HG03175 (cell line): ENCODE measurements around the gene ITGB2.

Experiments
- ATAC-seq: cut with Tn5 transposase; IDR thresholded peaks from one replicate; pipeline ENCODE4 v1.9.1; 2021; ENCODE audit warnings: mild to moderate bottlenecking, moderate library complexity; ENCODE audit not compliant: unreplicated experiment

Gene ITGB2

GRCh38 chr21:44850905-44851657 lies 69.6 kb downstream of the ITGB2 start:
- no peak for ATAC-seq

DNA sequence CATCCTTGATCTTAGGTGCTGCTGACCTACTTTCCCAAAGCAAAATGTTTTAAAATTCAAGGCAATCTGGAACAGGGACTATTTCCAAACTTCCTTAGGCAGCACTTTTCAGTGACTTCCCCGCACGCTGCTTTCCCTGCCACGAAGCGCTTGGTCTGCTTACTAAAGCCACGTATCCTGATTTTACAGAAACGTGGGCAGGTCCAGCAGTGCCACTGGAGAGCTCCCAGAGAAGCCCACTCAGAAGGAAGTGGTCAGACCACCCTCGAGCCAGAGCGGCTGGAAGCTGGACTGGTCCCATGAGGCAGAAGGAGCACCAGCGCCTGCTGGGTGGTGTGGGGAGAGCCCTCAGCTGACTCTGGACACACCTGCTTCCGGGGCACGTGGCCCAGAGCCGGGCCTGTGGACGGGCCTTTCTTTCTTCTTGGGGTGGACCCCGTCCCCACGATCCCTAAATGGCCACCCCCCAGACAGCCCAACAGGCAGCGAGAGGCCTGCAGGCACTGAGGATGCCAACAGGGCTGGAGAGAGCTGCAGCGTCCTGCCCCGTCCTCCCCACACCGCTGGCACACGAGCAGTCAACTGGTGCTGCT lies 70.4 kb downstream of the ITGB2 start:
- no peak for ATAC-seq

DNA sequence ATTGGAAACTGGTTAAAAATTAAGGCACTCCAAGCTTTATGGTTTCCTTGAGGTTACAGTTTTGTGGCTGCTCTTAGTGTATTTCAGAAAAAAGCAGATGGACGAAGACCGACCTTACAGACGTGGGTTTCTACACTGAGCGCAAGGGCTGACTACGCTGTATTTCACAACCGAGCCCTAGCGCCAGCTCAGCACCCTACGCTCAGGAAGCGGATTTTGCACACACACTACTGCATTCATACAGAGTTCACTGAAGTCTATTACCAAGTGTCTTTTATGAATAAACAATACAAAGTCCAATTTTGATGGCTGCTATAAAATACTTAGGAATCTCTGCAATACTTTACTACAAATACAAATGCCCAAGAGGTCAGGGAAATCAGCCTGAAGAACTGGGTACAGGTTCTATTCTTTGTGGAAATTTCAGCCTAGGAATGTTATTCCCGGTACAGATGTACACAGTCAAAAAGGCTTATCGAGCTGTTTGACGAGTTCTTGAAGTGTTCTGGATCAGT lies 71.0 kb downstream of the ITGB2 start:
- no peak for ATAC-seq

DNA sequence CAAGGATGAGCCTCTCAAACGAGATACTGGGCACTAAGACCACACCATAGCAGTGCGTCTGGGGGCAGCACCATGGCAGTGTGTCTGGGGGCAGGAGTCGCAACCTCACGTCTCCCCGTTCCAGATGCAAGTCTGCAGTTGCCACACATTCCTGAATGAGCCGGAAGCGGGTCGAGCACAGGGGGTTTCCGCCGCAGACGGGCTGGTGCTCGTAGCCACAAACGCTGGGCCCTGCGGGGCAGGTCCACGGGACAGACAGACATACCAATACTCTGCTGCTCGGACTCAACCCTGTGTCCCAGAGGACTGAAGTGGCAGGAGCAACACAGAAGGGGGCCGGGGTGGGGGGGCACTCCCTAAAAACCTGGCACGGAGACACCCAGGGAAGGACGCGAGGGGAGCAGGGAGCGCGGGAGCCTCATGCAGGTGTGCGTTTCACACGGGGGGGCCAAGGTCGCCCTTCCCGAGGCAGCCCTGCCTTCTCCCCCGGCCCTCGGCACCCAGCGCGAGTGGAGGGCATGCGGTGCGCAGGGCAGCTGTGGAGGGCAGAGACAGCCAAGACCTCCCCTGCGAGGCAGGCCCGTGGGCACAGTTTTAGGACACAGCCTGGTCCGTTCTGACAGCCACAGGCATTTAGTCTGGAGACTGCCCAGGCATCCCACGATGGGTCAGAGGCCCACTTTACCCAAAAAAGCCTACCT lies 71.7 kb downstream of the ITGB2 start:
- no peak for ATAC-seq

DNA sequence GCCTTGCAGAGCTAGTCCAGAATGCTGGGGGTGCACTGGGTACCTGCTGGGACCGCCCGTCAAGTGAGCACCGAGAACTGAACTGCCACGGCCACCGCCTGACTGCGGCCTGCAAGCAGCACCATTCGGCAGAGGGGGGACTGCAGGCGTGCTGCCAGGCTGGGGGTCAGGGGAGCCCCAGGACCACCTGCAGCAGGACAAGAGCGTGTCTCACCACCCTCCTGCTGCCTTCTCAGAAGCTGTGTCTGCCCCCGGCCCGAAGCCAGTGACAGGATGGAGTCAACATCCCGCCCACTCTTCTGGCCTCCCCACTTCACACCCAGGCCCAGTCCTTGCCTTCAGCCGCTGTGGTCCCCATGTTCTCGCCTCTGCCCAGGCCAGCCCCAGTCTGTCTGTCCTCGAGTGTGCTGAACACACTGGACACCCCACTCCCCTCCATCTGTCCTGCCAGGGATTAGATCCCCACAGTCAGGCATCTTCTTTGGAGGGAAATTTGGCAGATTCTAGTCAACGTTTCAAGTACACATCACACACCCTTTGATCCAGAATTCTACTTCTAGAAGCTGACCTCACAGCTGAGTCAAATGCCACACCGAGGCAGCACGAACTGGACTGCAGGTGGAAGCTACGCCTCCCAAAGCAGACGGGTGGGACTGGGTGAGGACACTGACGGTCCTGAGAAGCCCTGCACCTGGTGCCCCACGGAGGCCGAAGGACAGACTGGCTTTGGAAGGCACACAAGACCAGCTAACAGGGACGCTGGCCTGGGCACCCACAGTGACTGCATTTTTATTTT lies 73.2 kb downstream of the ITGB2 start:
- ATAC-seq, result no peak

DNA sequence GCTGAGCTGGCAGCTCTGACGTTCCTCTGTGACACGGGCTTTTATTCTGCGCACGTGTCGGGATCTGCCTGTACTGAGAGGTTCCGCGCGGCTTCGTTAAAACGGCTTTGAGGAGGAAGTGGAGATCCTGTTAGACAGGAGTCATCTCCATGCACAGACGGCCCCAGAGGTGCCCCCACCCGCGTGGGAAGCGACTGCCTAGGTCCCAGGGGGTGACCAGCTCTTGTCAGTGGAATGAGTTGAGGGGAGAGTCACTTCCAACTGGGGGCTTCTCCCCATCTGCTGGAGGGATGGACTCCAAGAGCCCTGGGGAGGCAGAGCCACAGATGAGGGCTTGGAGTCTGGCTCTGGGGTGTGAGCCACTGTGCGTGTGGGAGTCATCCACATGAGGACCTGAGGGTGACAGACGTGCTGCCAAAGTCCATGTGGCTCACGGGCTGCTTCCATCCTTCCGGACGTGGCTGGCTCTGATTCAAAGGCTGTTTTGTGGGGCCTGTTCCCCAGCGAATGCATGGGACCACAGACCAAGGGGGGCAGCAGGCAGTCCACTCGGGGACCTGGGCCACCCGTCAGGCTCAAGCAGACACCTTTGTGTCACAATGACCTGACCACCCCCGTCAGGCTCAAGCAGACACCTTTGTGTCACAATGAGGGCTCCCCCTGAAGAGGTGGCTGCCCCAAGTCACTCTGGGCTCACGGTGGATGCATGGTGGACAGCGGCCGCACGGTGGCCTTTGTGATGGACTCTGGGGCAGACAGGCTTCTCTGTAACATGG lies 74.0 kb downstream of the ITGB2 start:
- ATAC-seq, result no peak

DNA sequence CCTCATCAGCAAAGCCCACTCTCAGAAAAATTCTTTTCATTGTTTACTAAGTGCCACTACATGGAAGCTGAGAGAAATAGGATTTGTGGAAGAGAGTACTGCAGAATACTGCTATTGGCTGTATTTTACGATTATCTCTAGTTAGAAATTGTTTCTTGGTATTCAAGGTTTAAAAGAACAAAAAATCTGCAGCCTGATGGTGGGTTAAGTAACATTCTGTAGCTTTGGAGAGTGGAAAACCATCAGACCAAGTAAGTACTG lies 74.5 kb downstream of the ITGB2 start:
- no peak for ATAC-seq

GRCh38 chr21:44845418-44846223 lies 75.1 kb downstream of the ITGB2 start:
- peak; percentile 52 for ATAC-seq

DNA sequence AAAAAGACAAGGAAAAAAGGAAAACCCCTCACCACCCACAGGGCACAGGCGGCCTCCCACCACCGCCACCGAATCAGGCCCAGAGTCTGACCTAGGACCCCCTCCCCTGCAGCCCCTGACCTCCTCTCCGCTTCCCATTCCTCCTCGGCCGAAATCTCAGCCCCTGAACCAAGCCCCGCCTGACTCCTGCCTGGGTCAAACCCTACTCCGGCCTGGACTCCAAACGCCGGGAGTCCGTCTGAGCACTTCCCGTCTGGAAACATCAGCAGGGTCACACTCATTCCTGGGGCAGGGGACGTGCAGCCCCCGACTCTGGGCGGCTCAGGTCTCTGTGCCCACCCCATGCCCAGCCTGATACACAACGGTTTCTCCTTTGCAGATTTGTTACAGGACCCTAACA lies 76.4 kb downstream of the ITGB2 start:
- no peak for ATAC-seq

DNA sequence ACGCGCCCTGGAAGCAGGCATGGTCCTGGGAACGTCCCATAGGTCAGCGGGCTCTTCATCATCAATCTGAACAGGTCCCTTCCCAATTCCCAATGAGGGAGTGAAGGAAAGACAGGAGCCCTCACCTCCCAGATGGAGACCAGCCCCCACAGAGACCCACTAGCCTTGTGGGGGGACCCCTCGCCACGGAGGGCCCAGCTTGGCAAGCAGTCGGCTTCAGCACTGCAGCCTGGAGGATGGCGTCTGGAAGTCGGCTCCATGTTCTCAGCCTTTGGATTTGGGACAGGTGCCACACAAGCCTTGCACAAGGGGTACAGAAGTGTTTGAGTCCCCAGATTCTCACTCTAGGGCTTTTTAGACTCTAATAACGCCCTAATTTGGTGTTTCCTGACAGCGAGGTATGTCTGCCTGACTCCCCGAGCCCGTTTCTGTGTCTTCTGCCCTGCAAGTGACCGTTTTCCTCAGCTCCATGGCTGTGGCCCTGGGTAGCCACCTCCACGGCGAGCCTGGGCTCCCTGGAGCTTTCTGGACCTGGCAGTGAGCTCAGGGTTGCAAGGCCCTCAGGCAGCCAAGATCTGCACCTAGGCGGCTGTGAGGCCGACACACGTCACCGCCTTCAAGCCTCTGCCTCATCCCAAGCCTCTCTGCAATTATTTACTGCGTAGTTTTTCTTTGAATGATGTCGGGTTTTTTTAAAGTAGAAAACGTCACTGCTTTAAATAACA lies 77.8 kb downstream of the ITGB2 start:
- no peak for ATAC-seq

DNA sequence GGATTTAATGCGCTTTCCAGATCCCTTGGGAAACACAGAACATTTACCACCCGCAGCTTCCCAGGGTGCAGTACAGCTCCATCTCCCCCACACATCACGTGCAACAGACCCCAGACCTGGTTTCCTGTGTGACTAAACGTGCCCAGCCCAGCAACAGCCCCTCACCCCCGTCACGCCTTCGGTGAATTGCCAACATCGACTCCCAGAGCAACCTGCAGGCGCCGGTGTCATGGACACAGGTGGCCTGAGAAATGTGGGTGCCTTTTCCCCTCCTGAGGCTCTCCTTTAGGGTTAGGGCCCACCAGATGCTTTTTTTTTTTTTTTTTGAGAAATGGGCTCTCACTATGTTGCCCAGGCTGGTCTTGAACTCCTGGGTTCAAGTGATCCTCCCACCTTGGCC lies 78.6 kb downstream of the ITGB2 start:
- no peak for ATAC-seq

DNA sequence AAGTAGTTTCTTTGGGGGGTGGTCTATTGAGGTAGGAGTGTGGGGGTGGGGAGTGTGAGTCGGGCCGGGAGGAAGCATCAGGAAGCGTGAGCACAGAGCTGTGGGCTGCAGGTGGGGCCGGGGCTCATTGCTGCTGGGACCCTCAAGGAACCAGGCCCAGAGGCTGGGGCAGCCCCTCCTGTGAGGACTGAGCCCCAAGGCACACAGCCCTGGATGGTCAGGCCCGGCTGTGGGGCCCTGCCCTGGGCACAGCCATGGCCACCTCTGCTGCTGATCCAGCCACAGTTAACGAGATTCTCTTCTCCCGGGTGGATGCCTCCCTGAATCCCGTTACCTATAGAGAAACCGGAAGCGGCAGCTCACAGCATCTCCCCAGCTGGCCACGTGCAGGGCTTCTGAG lies 79.9 kb downstream of the ITGB2 start:
- no peak for ATAC-seq

DNA sequence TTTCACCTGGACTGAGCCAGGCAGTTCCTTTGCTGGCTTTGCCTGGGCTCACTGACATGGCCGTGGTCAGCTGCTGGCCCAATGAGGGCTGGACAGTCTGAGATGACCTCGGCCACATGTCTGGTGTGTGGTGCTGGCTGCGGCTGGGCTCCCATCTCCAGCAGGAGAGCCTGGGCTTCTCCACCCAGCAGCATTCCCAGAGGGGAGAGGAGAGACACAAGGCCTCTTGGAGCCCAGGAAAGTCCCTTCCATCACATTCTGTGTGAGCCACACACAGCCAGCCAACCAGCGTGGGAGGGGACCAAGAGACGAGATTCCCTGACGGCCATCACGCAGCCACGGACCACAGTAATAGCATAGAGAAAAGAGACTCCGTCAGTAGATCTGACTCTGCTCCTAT lies 81.7 kb downstream of the ITGB2 start:
- no peak for ATAC-seq

DNA sequence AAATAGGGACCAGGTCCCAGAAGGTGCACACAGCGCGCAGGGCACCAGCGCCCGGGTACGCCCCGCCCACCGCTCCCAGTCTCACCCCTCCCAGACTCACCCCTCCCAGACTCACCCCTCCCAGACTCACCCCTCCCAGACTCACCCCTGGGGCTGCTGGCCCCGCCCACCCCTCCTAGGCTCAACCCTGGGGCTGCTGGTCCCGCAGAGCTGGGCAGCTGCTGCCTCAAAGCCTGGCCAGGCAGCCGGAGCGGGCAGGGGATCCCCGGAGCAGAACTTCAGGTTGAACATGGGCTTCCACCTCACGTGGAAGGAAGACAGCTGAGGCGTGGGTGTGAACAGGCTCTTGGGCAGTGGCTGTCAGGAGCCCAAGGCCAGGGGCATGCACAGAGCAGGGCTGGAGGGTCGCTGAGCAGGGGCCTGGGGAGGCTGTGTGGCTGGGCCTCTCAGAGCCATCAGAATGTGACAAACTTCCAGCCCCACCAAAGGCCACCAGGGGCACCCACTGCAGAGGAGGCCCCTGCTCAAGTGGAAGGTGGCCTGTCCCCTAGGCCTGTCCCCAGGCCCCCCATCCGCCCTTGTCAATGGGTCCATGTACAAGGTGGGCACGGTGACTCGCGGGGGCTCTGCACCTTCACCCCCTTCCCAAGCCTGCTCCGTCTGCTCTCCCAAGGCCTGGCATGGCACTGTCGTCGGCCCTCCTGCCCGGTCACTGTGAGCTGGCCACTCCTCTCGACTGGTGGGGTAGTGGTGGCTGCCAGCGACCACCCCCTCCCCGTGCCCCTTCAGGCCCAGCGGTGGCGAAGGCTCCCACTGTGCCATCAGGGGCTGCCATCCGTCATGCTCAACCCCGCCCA lies 82.4 kb downstream of the ITGB2 start:
- no peak for ATAC-seq

DNA sequence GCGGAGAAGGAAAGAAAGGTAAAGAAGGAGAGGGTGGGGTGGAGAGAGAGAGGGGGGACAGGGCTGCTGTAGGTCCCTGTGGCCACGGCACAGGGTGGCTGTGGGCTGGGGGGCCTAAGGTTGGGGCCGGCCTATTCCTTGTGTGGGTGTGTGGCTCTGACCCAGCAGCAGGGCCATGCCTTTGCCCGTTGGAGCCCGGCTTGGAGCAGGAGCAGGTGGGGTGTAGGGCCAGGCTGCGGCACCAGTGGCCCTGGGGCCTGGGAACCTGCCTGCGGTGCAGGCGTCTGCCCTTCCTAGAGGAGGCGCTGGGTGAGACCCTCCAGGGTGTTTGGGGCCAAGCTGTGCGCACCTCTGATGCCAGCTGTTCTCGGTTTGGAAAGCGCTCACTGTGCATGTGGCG lies 83.2 kb downstream of the ITGB2 start:
- no peak for ATAC-seq

- no peak for ATAC-seq
Measured at GRCh38 chr21:44836666-44837471, 83.8 kb downstream of the ITGB2 start.

DNA sequence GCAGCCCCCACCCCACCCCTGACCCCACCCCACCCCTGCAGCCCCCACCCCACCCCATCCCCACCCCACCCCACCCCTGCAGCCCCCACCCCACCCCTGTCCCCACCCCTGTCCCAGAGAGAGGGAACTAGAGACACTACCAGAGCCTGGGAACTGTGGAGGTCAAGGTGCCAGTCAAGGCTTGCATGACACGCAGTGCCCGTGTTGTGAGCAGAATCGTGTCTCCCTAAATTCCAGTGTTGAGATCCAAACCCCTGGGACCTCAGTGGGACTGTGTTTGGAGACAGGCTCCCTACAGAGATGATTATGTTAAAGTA lies 84.4 kb downstream of the ITGB2 start:
- no peak for ATAC-seq
